B cell (primary cell): ENCODE data around the gene OR10G4. TPM values are rescaled to one million over a fixed set of nuclear protein-coding genes. Genes with fewer than 3 reads are reported as not detected.

Source experiments
- ATAC-seq: fragments of 200-7000 bp; cut with Tn5 transposase; one replicate; pipeline ENCODE4 v1.10.0; 2021; ENCODE audit warnings: low read depth, mild to moderate bottlenecking, moderate number of reproducible peaks, moderate library complexity
- CTCF ChIA-PET: fragments of 350-600 bp; sonication (Branson Sonifier 250); formaldehyde crosslinking; loops from one replicate; lab custom pipeline; 2021; ENCODE audit warnings: antibody characterized with exemption, inconsistent platforms; lab: Charles Lee
- POLR2A ChIA-PET: fragments of 350-600 bp; sonication (Branson Sonifier 250); formaldehyde crosslinking; loops from one replicate; lab custom pipeline; 2021; ENCODE audit warnings: antibody characterized with exemption; lab: Charles Lee
- DNase-seq: peaks from one replicate; pipeline ENCODE4 v3.0.0; 2013
- H2AFZ ChIP-seq: 2 replicates; pipeline ENCODE4 v1.6.1; 2012; ENCODE audit warnings: mild to moderate bottlenecking, low read depth, low read length; ENCODE audit not compliant: insufficient read depth, poor library complexity, severe bottlenecking
- H3K27ac ChIP-seq, 2 donors: 1 replicate in 1 of 2; 2 replicates in 1 of 2; pipeline ENCODE4 v1.5.1; 2012 to 2013; ENCODE audit warnings: low read length in 2 of 2, mild to moderate bottlenecking in 2 of 2, moderate library complexity in 1 of 2
- H3K27me3 ChIP-seq, 4 experiments: fragments of 200-600 bp in 1 of 4; sonication (generic) in 1 of 4; replicated peaks in 1 of 4; 1 replicate in 2 of 4; 2 replicates in 2 of 4; pipeline versions ENCODE4 v1.6.1 to v1.7.0; 2013 to 2016; ENCODE audit warnings: low read length in 3 of 4, mild to moderate bottlenecking in 2 of 4, mixed read lengths in 1 of 4, moderate library complexity in 1 of 4; ENCODE audit not compliant: insufficient read depth in 4 of 4, control insufficient read depth in 3 of 4; ENCODE audit errors: control extremely low read depth in 1 of 4
- H3K36me3 ChIP-seq, 2 experiments: replicated peaks in 1 of 2; 1 replicate in 1 of 2; 2 replicates in 1 of 2; pipeline versions ENCODE4 v1.6.1 to v1.7.1; 2013; ENCODE audit warnings: low read length in 1 of 2; ENCODE audit not compliant: insufficient read depth in 2 of 2, control insufficient read depth in 1 of 2; ENCODE audit errors: control extremely low read depth in 1 of 2, extremely low read depth in 1 of 2
- H3K4me1 ChIP-seq, 2 donors: fragments of 200-600 bp in 1 of 2; sonication (generic) in 1 of 2; 1 replicate in 1 of 2; 2 replicates in 1 of 2; pipeline versions ENCODE4 v1.5.1 to v1.6.1; 2013 to 2017; ENCODE audit warnings: low read length in 2 of 2; ENCODE audit not compliant: control insufficient read depth in 2 of 2, insufficient read depth in 2 of 2
- H3K4me2 ChIP-seq: replicated peaks from 2 replicates; pipeline ENCODE3; 2012; ENCODE audit warnings: mild to moderate bottlenecking, low read depth, low read length; ENCODE audit not compliant: poor library complexity, severe bottlenecking
- H3K4me3 ChIP-seq, 5 experiments: fragments of 200-600 bp in 1 of 5; sonication (generic) in 1 of 5; 1 replicate in 3 of 5; 2 replicates in 2 of 5; pipeline versions ENCODE4 v1.5.1 to v1.7.0; 2011 to 2016; ENCODE audit warnings: low read length in 4 of 5, mild to moderate bottlenecking in 4 of 5, low read depth in 2 of 5, control low read depth in 1 of 5, moderate library complexity in 1 of 5; ENCODE audit not compliant: insufficient read depth in 1 of 5; ENCODE audit errors: control extremely low read depth in 1 of 5, extremely low read depth in 1 of 5
- H3K79me2 ChIP-seq: fragments of 200-600 bp; sonication (generic); one replicate; pipeline ENCODE4 v1.6.0; 2016; ENCODE audit warnings: low read length; ENCODE audit not compliant: control insufficient read depth, insufficient read depth
- H3K9ac ChIP-seq: fragments of 200-600 bp; sonication (generic); 2 replicates; pipeline ENCODE4 v1.6.1; 2017; ENCODE audit warnings: mild to moderate bottlenecking, low read length, moderate library complexity
- H3K9me3 ChIP-seq, 3 donors: one replicate each; pipeline versions ENCODE4 v1.6.1 to v1.7.1; 2013; ENCODE audit warnings: low read length in 2 of 3; ENCODE audit not compliant: control insufficient read depth in 2 of 3, insufficient read depth in 1 of 3; ENCODE audit errors: control extremely low read depth in 1 of 3
- H4K20me1 ChIP-seq: 2 replicates; pipeline ENCODE4 v1.6.0; 2012; ENCODE audit warnings: mild to moderate bottlenecking, low read length; ENCODE audit not compliant: insufficient read depth, control insufficient read depth, poor library complexity, severe bottlenecking
- H3K27ac Mint-ChIP-seq: one replicate; pipeline ENCODE4 v1.8.0; 2021; ENCODE audit warnings: mixed read lengths
- H3K27me3 Mint-ChIP-seq: one replicate; pipeline ENCODE4 v1.8.0; 2021; ENCODE audit warnings: mixed read lengths
- H3K4me1 Mint-ChIP-seq: one replicate; pipeline ENCODE4 v1.8.0; 2021; ENCODE audit warnings: mixed read lengths
- H3K4me3 Mint-ChIP-seq: one replicate; pipeline ENCODE4 v1.8.0; 2021; ENCODE audit warnings: mixed read lengths
- H3K9me3 Mint-ChIP-seq: one replicate; pipeline ENCODE4 v1.8.0; 2022; ENCODE audit warnings: mixed read lengths; ENCODE audit not compliant: insufficient read depth
- CTCF ChIP-seq: fragments of 200-600 bp; IDR thresholded peaks from one replicate; pipeline ENCODE4 v1.8.0; 2022; ENCODE audit warnings: antibody characterized with exemption, mild to moderate bottlenecking
- EZH2 ChIP-seq: IDR thresholded peaks from 2 replicates; pipeline ENCODE4 v1.6.1; 2012; ENCODE audit warnings: borderline replicate concordance, low read depth, mild to moderate bottlenecking, moderate library complexity, low read length; ENCODE audit not compliant: insufficient read depth, poor library complexity, severe bottlenecking
- WGBS: methylation state at CpG from one replicate; pipeline ENCODE4 v1.1.5; 2013; ENCODE audit warnings: missing lambda C conversion rate; ENCODE audit not compliant: insufficient coverage; 5-methylcytosine and 5-hydroxymethylcytosine counted together
- intact Hi-C: fragments of 100-400 bp; cut with micrococcal nuclease; formaldehyde crosslinking; loops from one replicate; pipeline ENCODE4 v1.10.0; 2022
- polyA plus RNA-seq: library from polyadenylated mRNA; depleted of rRNA; stranded (reverse); fragments of >200 nt; gene quantifications from 2 replicates; pipeline ENCODE4 v1.2.3, GENCODE V29; 2012
- total RNA-seq, 2 donors: library from RNA; stranded (reverse); fragments of 120-200 nt in 1 of 2; gene quantifications; 1 replicate in 1 of 2; 2 replicates in 1 of 2; pipeline versions ENCODE4 v1.2.3 to v1.2.4, GENCODE V29; 2013 to 2022

OR10G4 gene
- total and polyA plus RNA-seq, 2 donors (not counting 1 experiment from before 2014, with no cell fraction given): not detected

GRCh38 chr11:124052966-124053365 lies 40.2 kb downstream of the OR10G4 start:
- Histone ChIP-seq H3K27me3 (no peaks in the 10 kb centered on the region), H3K4me1 (no peaks in the 10 kb centered on the region), H3K4me3 (no peak overlapping the region), H3K79me2 (no peaks in the 10 kb centered on the region), H3K9ac (no peak overlapping the region), H4K20me1 (no peaks in the 10 kb centered on the region), H3K36me3 (no peaks in the 10 kb centered on the region), H3K9me3 (no peaks in the 10 kb centered on the region), H2AFZ (no peak overlapping the region), H3K27ac (no peak overlapping the region), H3K4me2 (no peak overlapping the region)
- 82% methylated on average over 2 of the region's 3 CpGs for WGBS
- Mint-ChIP-seq H3K9me3 (no peaks in the 10 kb centered on the region), H3K4me3 (no peak overlapping the region), H3K27me3 (peaks cover 3% of the 10 kb centered on the region), H3K27ac (no peak overlapping the region), H3K4me1 (no peaks in the 10 kb centered on the region)
- intact Hi-C loops: no loop called here
- no peak for ATAC-seq
- no peak for TF ChIP-seq EZH2
- no peak for TF ChIP-seq CTCF
- POLR2A ChIA-PET: no interaction called here
- no peak for DNase-seq
- CTCF ChIA-PET: no interaction called here

Other genes starting within 250 kb of the OR10G4 start
- not detected in 2 replicates for gene OR6M1, start 206.6 kb upstream of the OR10G4 start, total RNA-seq
- gene OR6M1, start 206.6 kb upstream of the OR10G4 start, polyA plus RNA-seq: not detected in 2 replicates
- gene TMEM225, start 127.3 kb upstream of the OR10G4 start, total RNA-seq: not detected in 2 replicates
- not detected in 2 replicates for gene TMEM225, start 127.3 kb upstream of the OR10G4 start, polyA plus RNA-seq
- not detected in 2 replicates for gene OR8D4, start 110.8 kb upstream of the OR10G4 start, total RNA-seq
- gene OR8D4, start 110.8 kb upstream of the OR10G4 start, polyA plus RNA-seq: not detected in 2 replicates
- not detected in 2 replicates for gene OR4D5, start 73.4 kb upstream of the OR10G4 start, total RNA-seq
- not detected in 2 replicates for gene OR4D5, start 73.4 kb upstream of the OR10G4 start, polyA plus RNA-seq
- not detected in 2 replicates for gene OR6T1, start 69.2 kb upstream of the OR10G4 start, total RNA-seq
- gene OR6T1, start 69.2 kb upstream of the OR10G4 start, polyA plus RNA-seq: not detected in 2 replicates
- gene OR10S1, start 35.2 kb upstream of the OR10G4 start, total RNA-seq: not detected in 2 replicates
- gene OR10S1, start 35.2 kb upstream of the OR10G4 start, polyA plus RNA-seq: not detected in 2 replicates
- gene OR10G6, start 17.8 kb upstream of the OR10G4 start, total RNA-seq: not detected in 2 replicates
- gene OR10G6, start 17.8 kb upstream of the OR10G4 start, polyA plus RNA-seq: not detected in 2 replicates
- gene OR10G9, start 10.0 kb downstream of the OR10G4 start, total RNA-seq: not detected in 2 replicates
- not detected in 2 replicates for gene OR10G9, start 10.0 kb downstream of the OR10G4 start, polyA plus RNA-seq
- not detected in 2 replicates for gene OR10G8, start 13.8 kb downstream of the OR10G4 start, total RNA-seq
- not detected in 2 replicates for gene OR10G8, start 13.8 kb downstream of the OR10G4 start, polyA plus RNA-seq
- not detected in 2 replicates for gene OR10G7, start 28.3 kb downstream of the OR10G4 start, total RNA-seq
- not detected in 2 replicates for gene OR10G7, start 28.3 kb downstream of the OR10G4 start, polyA plus RNA-seq
- 4.9 and 6.2 TPM in 2 replicates for gene VWA5A, start 102.5 kb downstream of the OR10G4 start, total RNA-seq
- 5.0 and 6.3 TPM in 2 replicates for gene VWA5A, start 102.5 kb downstream of the OR10G4 start, polyA plus RNA-seq
- not detected in 2 replicates for gene OR10D3, start 170.3 kb downstream of the OR10G4 start, total RNA-seq
- gene OR10D3, start 170.3 kb downstream of the OR10G4 start, polyA plus RNA-seq: not detected in 2 replicates
- not detected in 2 replicates for gene OR8G1, start 228.1 kb downstream of the OR10G4 start, total RNA-seq
- not detected in 2 replicates for gene OR8G1, start 228.1 kb downstream of the OR10G4 start, polyA plus RNA-seq
- not detected in 2 replicates for gene OR8G5, start 243.4 kb downstream of the OR10G4 start, total RNA-seq
- gene OR8G5, start 243.4 kb downstream of the OR10G4 start, polyA plus RNA-seq: not detected in 2 replicates